ENCODE data around the gene RHOC. TPM values are rescaled to one million over a fixed set of nuclear protein-coding genes. Genes with fewer than 3 reads are reported as not detected.

The RHOC gene
- total and polyA plus RNA-seq, 2 experiments from 2014 or later: 65.4 to 76.7 TPM

GRCh38 chr1:112698366-112699310 lies 8.3 kb downstream of the RHOC start:
- no peak overlapping the region for H3K27ac Mint-ChIP-seq
- Histone ChIP-seq H3K27me3 (ENCODE audit: insufficient read depth) (peaks cover 20% of the 10 kb centered on the region), H3K9me2 (ENCODE audit: insufficient read depth) (no peaks in the 10 kb centered on the region), H3K4me3 (no peak overlapping the region), H3K79me2 (replicated peaks; ENCODE audit: insufficient read depth) (no peaks in the 10 kb centered on the region), H4K20me1 (replicated peaks; ENCODE audit: insufficient read depth) (peaks cover 16% of the 10 kb centered on the region; the same call in 1 of the 2 replicates), H3K36me3 (ENCODE audit: insufficient read depth) (peaks cover 4% of the 10 kb centered on the region; the same call in 1 of the 2 replicates), H2AFZ (no peak overlapping the region), H3K4me2 (no peak overlapping the region), H3K4me1 (ENCODE audit: insufficient read depth) (peaks cover 45% of the 10 kb centered on the region), H3K27ac (ENCODE audit: low read depth) (no peak overlapping the region), H3F3A (replicated peaks; ENCODE audit: low read depth) (0 out of 2 replicates have a peak, but pooled peaks cover 3% of the 10 kb centered on the region)
- H3K4me1 Mint-ChIP-seq: peaks cover 59% of the 10 kb centered on the region
- no peak for DNase-seq (ENCODE audit: low spot score)
- H3K4me3 Mint-ChIP-seq: no peak overlapping the region
- peaks cover 71% of the 10 kb centered on the region for H3K36me3 Mint-ChIP-seq (ENCODE audit: low read depth)
- peaks cover 39% of the 10 kb centered on the region for H3K27me3 Mint-ChIP-seq (ENCODE audit: insufficient read depth, low read depth, poor library complexity)
- TF ChIP-seq JUNB (IDR thresholded peaks at IDR 0.05; ENCODE audit: unreplicated experiment) (no peak), REST (IDR thresholded peaks at IDR 0.05; ENCODE audit: unreplicated experiment) (no peak), ZNF462 (CRISPR knock-in tag; IDR thresholded peaks at IDR 0.05) (no peak), STAT1 (IDR thresholded peaks at IDR 0.05; ENCODE audit: unreplicated experiment) (no peak), CREB1 (CRISPR knock-in tag; IDR thresholded peaks at IDR 0.05; ENCODE audit: low read depth) (no peak), CTCF (conservative IDR thresholded peaks at IDR 0.05; ENCODE audit: low read depth in 2 of 2) (no peak), POLR2AphosphoS5 (IDR thresholded peaks at IDR 0.05; ENCODE audit: low read depth) (no peak), NANOG (IDR thresholded peaks at IDR 0.05; ENCODE audit: borderline replicate concordance) (no peak)
- peak; percentile 7 for ATAC-seq
- H3K9me3 Mint-ChIP-seq: no peaks in the 10 kb centered on the region

Measured in GM23338 (cell line).